ENCODE results near the gene PGBD5.

The PGBD5 gene

DNA sequence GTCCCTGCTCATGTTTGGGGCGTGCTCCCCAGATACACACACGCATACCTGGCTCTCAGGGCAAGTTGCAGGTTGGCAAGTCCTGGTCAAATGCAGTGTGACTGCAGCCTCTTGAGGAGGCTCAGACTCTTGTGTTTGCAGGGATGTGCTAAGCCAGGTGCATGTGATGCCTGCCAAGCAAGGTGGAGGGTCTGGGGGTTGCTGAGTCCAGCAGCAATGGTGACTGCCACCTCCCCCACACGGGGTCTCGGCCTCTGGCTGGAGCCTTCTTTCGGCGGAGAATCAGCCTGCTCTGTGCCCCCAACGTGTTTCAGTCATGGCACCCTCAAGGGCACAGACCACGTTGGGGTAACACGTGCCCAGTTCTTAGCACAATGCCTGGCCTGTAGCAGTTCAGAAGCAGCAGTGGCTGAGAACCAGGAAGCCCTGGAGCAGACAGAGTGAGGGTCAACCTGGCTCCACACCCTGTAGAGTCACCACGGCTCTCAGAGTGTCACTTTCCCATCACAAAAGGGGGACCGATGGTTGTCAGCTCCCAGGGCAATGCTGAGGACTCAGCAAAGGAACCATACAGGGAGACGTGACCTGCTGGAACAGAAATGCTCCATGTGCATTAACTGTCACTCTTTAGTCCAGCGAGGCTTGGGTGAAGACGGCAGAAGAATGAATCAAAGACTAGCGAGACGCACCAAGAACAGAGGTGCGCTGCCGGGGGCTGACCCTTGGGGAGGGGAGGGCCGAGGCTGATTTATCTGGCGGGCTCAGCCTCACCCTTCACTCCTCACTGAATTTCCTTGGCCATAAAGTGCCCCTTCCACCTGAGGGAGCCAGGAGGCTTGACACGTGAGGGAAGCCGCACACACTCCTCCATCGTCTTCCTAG, 109.0 kb downstream of the PGBD5 start:
- TF ChIP-seq, protein P1, sequence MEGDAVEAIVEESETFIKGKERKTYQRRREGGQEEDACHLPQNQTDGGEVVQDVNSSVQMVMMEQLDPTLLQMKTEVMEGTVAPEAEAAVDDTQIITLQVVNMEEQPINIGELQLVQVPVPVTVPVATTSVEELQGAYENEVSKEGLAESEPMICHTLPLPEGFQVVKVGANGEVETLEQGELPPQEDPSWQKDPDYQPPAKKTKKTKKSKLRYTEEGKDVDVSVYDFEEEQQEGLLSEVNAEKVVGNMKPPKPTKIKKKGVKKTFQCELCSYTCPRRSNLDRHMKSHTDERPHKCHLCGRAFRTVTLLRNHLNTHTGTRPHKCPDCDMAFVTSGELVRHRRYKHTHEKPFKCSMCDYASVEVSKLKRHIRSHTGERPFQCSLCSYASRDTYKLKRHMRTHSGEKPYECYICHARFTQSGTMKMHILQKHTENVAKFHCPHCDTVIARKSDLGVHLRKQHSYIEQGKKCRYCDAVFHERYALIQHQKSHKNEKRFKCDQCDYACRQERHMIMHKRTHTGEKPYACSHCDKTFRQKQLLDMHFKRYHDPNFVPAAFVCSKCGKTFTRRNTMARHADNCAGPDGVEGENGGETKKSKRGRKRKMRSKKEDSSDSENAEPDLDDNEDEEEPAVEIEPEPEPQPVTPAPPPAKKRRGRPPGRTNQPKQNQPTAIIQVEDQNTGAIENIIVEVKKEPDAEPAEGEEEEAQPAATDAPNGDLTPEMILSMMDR (IDR thresholded peaks at IDR 0.05; ENCODE audit: low read depth, low read length, missing control alignments): no peak
- in situ Hi-C loops (cut with HindIII; ENCODE audit: low pct_ligation_motif_present, low sequenced_read_pairs): loop anchor here (25.0 kb wide), 1 partner anchor 680 kb away; the partner anchor contains the start of genes TAF5L and URB2
- no peak for DNase-seq
- Histone ChIP-seq H3K36me3 (replicated peaks) (no peaks in the 10 kb centered on the region), H3K4me3 (ENCODE audit: low read depth, low read length) (no peak overlapping the region), H3K27ac (no peak overlapping the region), H3K27me3 (replicated peaks) (no peaks in the 10 kb centered on the region)

DNA sequence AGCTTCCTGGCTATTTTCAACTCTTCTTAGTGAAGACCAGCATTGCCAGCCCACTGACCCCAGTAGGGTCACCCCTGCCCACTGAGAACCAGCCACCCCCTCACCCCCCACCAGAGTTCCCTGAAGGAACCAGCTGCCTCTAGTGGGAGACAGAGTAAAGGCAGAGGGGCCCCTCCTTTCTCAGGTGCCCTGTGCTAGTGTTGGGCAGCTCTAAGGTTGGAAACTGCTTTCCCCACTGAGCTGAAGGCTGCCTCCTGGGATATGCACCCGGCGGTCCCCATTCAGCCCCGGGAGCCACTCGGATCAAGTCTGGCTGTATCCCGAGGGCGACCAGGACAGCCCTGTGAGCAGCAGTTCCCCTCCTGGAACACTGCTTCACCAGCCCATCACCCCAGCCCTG, 111.0 kb downstream of the PGBD5 start:
- no peak for DNase-seq
- Histone ChIP-seq H3K4me3 (ENCODE audit: low read depth, low read length) (no peak overlapping the region), H3K27ac (no peak overlapping the region), H3K36me3 (replicated peaks) (no peaks in the 10 kb centered on the region), H3K27me3 (replicated peaks) (no peaks in the 10 kb centered on the region)
- TF ChIP-seq, protein P1 (IDR thresholded peaks at IDR 0.05; ENCODE audit: low read depth, low read length, missing control alignments): no peak
- in situ Hi-C loops (cut with HindIII; ENCODE audit: low pct_ligation_motif_present, low sequenced_read_pairs): loop anchor here (25.0 kb wide), 1 partner anchor 678 kb away; the partner anchor contains the start of genes TAF5L and URB2

DNA sequence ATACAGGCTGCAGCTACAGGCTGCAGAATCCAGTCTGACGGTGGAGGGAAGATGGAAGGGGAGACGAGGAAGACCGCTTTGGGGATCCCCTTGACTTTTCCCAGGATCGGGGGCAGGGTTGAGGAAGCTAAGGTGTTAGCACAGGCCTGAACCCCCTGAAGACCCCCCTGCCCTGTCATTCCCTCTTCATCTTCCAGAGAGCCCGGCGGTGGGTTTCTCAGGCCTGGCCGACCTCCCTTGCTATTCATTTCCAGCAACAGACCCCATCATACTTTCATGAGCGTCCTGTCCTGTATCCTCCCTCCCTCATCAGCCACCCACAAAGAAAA, 112.0 kb downstream of the PGBD5 start:
- TF ChIP-seq, protein P1 (IDR thresholded peaks at IDR 0.05; ENCODE audit: low read depth, low read length, missing control alignments): no peak
- Histone ChIP-seq H3K4me3 (ENCODE audit: low read depth, low read length) (no peak overlapping the region), H3K27ac (no peak overlapping the region), H3K27me3 (replicated peaks) (no peaks in the 10 kb centered on the region), H3K36me3 (replicated peaks) (no peaks in the 10 kb centered on the region)
- in situ Hi-C loops (cut with HindIII; ENCODE audit: low pct_ligation_motif_present, low sequenced_read_pairs): loop anchor here (25.0 kb wide), 1 partner anchor 677 kb away; the partner anchor contains the start of genes TAF5L and URB2
- DNase-seq: no peak

DNA sequence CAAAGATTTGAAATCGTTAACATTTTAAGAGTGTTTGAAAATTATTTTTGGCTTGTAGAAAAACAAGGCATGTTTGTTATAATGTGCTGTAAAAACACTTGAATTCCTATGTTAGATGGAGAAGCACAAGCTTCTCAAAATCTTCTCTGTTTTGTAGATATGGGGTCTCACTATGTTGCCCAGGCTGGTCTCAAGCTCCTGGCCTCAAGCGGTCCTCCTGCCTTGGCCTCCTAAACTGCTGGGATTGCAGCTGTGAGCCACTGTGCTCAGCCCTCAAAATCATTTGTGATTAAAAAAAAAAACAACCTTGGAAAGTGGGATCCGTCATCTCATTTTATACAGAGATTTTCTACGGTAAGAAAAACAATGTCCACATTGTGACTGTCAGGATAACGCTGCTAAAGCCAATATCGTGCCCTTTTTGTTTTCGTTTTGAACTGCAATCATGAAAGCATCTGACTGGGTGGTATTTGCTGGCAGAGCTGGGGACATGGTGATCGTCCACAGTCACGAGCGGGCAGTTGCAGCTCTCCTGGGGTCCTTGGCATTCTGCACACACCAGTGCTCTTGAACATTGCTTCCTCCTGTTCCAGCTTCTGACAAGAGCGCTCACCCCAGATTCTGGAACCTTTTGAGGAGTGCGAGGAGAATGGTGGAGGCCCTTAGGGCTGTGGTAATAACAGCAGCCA, 112.5 kb downstream of the PGBD5 start:
- in situ Hi-C loops (cut with HindIII; ENCODE audit: low pct_ligation_motif_present, low sequenced_read_pairs): loop anchor here (25.0 kb wide), 1 partner anchor 676 kb away; the partner anchor contains the start of genes TAF5L and URB2
- H3K27me3 ChIP-seq (replicated peaks): no peaks in the 10 kb centered on the region
- no peak overlapping the region for H3K4me3 ChIP-seq (ENCODE audit: low read depth, low read length)
- TF ChIP-seq, protein P1 (IDR thresholded peaks at IDR 0.05; ENCODE audit: low read depth, low read length, missing control alignments): no peak
- no peak overlapping the region for H3K27ac ChIP-seq
- no peak for DNase-seq
- H3K36me3 ChIP-seq (replicated peaks): no peaks in the 10 kb centered on the region

DNA sequence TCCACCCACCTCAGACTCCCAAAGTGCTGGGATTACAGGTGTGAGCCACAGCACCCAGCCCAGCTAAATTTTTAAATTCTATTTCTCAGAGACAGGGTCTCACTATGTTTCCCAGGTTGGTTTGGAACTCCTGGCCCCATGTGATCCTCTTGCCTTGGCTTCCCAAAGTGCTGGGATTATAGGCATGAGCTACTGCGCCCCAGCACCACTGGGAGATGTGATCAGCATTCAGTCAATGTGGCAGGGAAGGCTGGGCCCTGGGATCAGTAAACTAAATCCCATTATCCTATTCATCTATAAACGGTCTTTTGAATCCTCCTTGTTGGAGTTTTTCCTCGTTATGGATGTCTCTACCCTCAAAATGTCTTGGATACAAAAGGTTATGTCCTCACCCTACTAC, 113.5 kb downstream of the PGBD5 start:
- no peak overlapping the region for H3K27ac ChIP-seq
- H3K4me3 ChIP-seq (ENCODE audit: low read depth, low read length): no peak overlapping the region
- H3K36me3 ChIP-seq (replicated peaks): no peaks in the 10 kb centered on the region
- H3K27me3 ChIP-seq (replicated peaks): no peaks in the 10 kb centered on the region
- DNase-seq: no peak
- in situ Hi-C loops (cut with HindIII; ENCODE audit: low pct_ligation_motif_present, low sequenced_read_pairs): loop anchor here (25.0 kb wide), 1 partner anchor 675 kb away; the partner anchor contains the start of genes TAF5L and URB2
- TF ChIP-seq, protein P1 (IDR thresholded peaks at IDR 0.05; ENCODE audit: low read depth, low read length, missing control alignments): no peak

Measured in brain microvascular endothelial cell (primary cell).